Femur (tissue), 1 donor: ENCODE results near the gene LRRC73.
A peak's percentile ranks its signal among the peaks of the same experiment; 100 is the strongest.
"Not testable (repeated sequence)": the region's sequence is repeated elsewhere in the genome, so short reads cannot be mapped to it uniquely, and the experiment has no call there.

ENCODE experiments used
- DNase-seq: peaks from one replicate; pipeline ENCODE4 v3.0.0-alpha.2; 2017

The LRRC73 gene

GRCh38 chr6:43491750-43492661 is 18.1 kb downstream of the LRRC73 start:
- DNase-seq = peak; percentile 87

GRCh38 chr6:43490523-43490939 is 19.6 kb downstream of the LRRC73 start:
- DNase-seq = no peak

- no peak for DNase-seq
Measured at GRCh38 chr6:43489277-43490072, 20.7 kb downstream of the LRRC73 start.

GRCh38 chr6:43488667-43489276 is 21.4 kb downstream of the LRRC73 start:
- no peak for DNase-seq

GRCh38 chr6:43481591-43482236 is 28.4 kb downstream of the LRRC73 start:
- no peak for DNase-seq

- DNase-seq = no peak
Measured at GRCh38 chr6:43481075-43481474, 29.1 kb downstream of the LRRC73 start.

- DNase-seq = no peak
Measured at GRCh38 chr6:43478008-43478372, 32.2 kb downstream of the LRRC73 start.

- peak; percentile 96 for DNase-seq
Measured at GRCh38 chr6:43477235-43478007, 32.7 kb downstream of the LRRC73 start, which contains the start of gene TJAP1. TSS of gene TJAP1 (plus strand) at chr6:43477570. CDS start at chr6:43499002, 21,432 bp downstream.

GRCh38 chr6:43476746-43477145 is 33.4 kb downstream of the LRRC73 start:
- no peak for DNase-seq

GRCh38 chr6:43475516-43475915 is 34.6 kb downstream of the LRRC73 start:
- no peak for DNase-seq

- no peak for DNase-seq
Measured at GRCh38 chr6:43472515-43472914, 37.6 kb downstream of the LRRC73 start.

GRCh38 chr6:43471399-43471798 is 38.7 kb downstream of the LRRC73 start:
- no peak for DNase-seq

GRCh38 chr6:43469947-43470346 is 40.2 kb downstream of the LRRC73 start:
- no peak for DNase-seq

- no peak for DNase-seq
Measured at GRCh38 chr6:43468748-43469681, 41.1 kb downstream of the LRRC73 start.

- no peak for DNase-seq
Measured at GRCh38 chr6:43468240-43468639, 41.9 kb downstream of the LRRC73 start.

- DNase-seq = no peak
Measured at GRCh38 chr6:43467752-43468151, 42.4 kb downstream of the LRRC73 start.

- DNase-seq = not testable (repeated sequence)
Measured at GRCh38 chr6:43467265-43467664, 42.9 kb downstream of the LRRC73 start.

GRCh38 chr6:43465948-43466347 is 44.2 kb downstream of the LRRC73 start:
- DNase-seq = no peak

- no peak for DNase-seq
Measured at GRCh38 chr6:43464337-43464736, 45.8 kb downstream of the LRRC73 start.

- no peak for DNase-seq
Measured at GRCh38 chr6:43461936-43462335, 48.2 kb downstream of the LRRC73 start.

GRCh38 chr6:43460032-43460431 is 50.1 kb downstream of the LRRC73 start:
- DNase-seq = no peak
